Choroid plexus epithelial cell (primary cell): ENCODE data around the gene RAB40C.

Source experiments
- DNase-seq: peaks from one replicate; pipeline ENCODE4 v3.0.0-alpha.2; 2010; ENCODE audit warnings: low read depth
- H3K4me3 ChIP-seq: 2 replicates; pipeline ENCODE4 v1.5.1; 2011; ENCODE audit warnings: low read depth, mild to moderate bottlenecking, control low read depth, low read length, moderate library complexity
- CTCF ChIP-seq: conservative IDR thresholded peaks from 2 replicates; pipeline ENCODE4 v1.5.1; 2011; ENCODE audit warnings: low read depth, mild to moderate bottlenecking, control low read depth, inconsistent platforms, low read length, moderate library complexity

RAB40C gene

GRCh38 chr16:628321-629061 is 38.6 kb downstream of the RAB40C start:
- no peak overlapping the region for H3K4me3 ChIP-seq
- no peak for TF ChIP-seq CTCF
- no peak for DNase-seq

- no peak for TF ChIP-seq CTCF
- H3K4me3 ChIP-seq, result no peak overlapping the region
These were observed 39.4 kb downstream of the RAB40C start for GRCh38 chr16:629185-629832.

GRCh38 chr16:629833-630248 is 40.0 kb downstream of the RAB40C start:
- no peak overlapping the region for H3K4me3 ChIP-seq
- TF ChIP-seq CTCF, result no peak
- DNase-seq, result no peak

More at GRCh38 chr16:629185-629832, 39.4 kb downstream of the RAB40C start:
- DNase-seq, result no peak

GRCh38 chr16:630249-630814 is 40.5 kb downstream of the RAB40C start:
- no peak for DNase-seq
- no peak for TF ChIP-seq CTCF
- no peak overlapping the region for H3K4me3 ChIP-seq

- no peak for TF ChIP-seq CTCF
- H3K4me3 ChIP-seq, result no peak within 1 kb of the TSS
- no peak for DNase-seq
These were observed 41.0 kb downstream of the RAB40C start, which contains the start of gene WFIKKN1 for GRCh38 chr16:630815-631405. TSS of gene WFIKKN1 (plus strand) at chr16:630985. CDS start at chr16:631254, 269 bp downstream.

GRCh38 chr16:631808-632358 is 42.0 kb downstream of the RAB40C start:
- no peak overlapping the region for H3K4me3 ChIP-seq
- no peak for DNase-seq
- no peak for TF ChIP-seq CTCF
